NCI-H2107 (cell line): ENCODE data around the gene UBE2I.
"Not testable (repeated sequence)": the region's sequence is repeated elsewhere in the genome, so short reads cannot be mapped to it uniquely, and the experiment has no call there.

Experiments used
- DNase-seq: peaks from one replicate; lab custom pipeline; 2025; lab: John Stamatoyannopoulos, UW

UBE2I gene

GRCh38 chr16:1308977-1309885, at the start of gene UBE2I:
UBE2I (plus strand) TSS chr16:1309636; CDS start chr16:1314031, 4,395 bp downstream.
- DNase-seq: peak; percentile 78

GRCh38 chr16:1259760-1260068, 49.7 kb upstream of the UBE2I start:
- DNase-seq: no peak

DNA sequence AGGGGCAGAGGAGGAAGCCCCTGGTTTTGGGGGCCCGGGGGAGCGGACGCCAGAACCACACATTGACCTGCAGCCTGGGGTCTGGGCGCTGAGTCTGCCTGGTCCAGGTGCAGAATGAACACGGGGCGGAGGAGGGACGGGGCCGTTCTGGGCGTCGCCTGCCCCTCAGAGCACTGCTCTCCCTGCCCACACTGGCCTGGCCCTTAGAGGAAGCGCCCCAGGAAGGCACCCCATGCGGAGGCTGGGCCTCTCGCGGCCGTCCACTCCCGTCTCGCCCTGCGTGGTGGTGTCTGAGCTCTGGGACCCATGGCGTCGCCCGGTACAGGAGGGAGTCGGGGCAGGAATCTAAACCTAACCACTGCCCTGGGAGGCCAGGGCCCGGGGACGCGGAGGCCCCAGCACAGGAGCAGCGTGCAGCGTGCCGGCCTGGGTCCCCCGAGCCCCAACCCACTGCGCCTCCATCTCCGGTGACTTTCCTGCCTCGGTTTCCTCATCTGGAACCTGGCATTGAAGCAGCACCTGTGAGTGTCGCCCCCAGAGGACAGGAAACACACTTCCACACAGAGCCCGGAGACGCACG, 49.2 kb upstream of the UBE2I start:
- no peak for DNase-seq

GRCh38 chr16:1261131-1261892, 48.1 kb upstream of the UBE2I start:
- DNase-seq: peak; percentile 50

DNA sequence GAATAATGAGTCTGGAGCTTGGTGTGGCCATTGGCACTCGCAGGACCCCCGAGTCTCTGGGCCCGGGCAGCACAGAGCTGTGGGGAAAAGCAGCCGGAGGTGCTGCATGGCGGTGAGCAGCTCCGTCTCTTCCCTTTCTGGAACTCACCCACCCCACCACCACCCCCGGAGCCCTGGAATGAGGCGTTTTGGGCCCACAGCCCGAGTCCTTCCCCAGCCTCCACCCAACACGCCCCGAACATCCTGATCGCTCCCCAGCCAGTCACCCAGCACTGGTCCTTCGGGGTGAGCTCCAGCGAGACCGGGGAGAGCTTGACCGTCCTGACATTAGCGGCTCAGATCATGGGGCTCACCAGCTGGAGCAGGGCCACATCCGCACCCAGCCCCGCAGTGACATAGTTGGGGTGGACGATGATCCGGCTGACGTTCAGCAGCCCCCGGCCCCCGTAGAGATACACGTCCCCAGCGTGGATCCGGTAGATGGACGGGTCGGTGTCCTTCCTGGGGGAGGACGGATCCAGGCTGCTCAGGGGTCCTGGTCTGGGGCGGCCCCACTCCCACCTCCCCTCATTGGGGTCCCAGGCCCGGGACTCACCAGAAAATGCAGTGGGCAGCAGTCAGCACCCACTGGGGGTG, 47.1 kb upstream of the UBE2I start:
- DNase-seq: no peak

GRCh38 chr16:1262846-1263221, 46.6 kb upstream of the UBE2I start:
- no peak for DNase-seq

DNA sequence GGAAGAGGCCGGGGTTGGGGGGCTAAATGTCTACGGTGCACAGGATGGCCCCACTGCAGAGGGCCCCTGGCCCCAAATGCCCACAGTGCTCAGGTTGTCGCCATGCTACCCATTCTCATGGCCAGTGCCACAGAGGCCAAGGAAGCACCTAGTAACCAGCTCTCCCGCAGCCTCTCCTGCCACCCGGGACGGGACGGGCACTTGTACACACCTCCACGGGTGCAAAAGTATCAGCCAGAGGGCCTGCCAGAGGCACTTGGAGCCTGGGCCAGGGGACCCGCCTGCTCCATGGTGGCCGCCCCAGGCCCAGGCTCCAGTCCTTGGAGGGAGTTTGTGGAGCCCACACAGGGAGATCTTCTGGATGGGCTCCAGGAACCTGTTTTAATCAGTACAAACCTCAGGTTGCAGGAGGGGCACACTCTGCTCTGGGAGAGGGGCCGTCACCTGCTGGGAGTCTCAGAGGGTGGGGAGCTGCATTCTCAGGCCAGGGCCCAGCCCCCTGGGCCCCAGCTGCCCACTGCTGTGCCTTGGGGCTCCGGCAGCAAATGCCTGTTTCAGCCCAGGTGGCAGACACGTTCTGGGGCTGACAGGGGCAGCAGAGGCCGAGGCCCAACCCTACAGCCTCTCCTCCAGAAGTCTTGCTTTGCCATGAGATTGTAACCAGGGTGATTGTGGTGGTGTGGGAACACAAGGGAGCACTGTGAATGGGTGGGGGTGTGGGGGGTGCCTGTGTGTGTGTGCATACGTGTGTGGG, 45.7 kb upstream of the UBE2I start:
- DNase-seq: no peak

GRCh38 chr16:1264345-1265089, 44.9 kb upstream of the UBE2I start:
- DNase-seq: no peak

GRCh38 chr16:1265090-1265630, 44.3 kb upstream of the UBE2I start:
- DNase-seq: no peak

DNA sequence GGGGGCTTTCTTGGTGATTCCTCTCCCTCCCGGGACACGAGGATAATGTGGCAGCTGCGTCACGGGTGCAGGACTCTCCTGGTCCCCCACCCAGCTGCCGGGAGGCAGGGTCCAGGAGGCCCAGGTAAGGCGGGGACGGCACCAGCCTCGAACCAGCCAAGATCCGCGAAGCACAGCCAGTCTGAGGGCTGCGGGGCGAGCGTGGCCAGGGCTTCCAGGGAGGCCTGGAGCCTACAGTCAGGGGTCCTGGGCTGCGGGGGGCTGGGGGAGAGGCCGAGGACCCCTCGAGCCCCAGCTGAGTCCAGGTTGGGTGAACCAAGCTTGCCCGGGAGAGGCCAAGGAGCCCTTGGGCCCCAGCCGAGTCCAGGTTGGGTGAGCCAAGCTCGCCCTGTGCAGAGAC, 43.6 kb upstream of the UBE2I start:
- no peak for DNase-seq

GRCh38 chr16:1269418-1269817, 40.0 kb upstream of the UBE2I start:
- not testable (repeated sequence) for DNase-seq

DNA sequence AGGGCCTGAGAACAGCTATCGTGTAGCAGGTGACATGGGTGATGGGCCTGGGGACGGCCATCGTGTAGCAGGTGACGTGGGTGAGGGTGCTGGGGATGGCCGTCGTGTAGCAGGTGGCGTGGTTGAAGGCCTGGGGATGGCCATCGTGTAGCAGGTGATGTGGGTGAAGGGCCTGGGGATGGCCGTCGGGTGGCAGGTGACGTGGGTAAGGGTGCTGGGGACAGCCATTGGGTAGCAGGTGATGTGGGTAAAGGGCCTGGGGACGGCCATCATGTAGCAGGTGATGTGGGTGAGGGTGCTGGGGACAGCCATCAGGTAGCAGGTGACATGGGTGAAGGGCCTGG, 38.1 kb upstream of the UBE2I start:
- DNase-seq: no peak

- peak; percentile 84 for DNase-seq
Measured at GRCh38 chr16:1271724-1272413, 37.6 kb upstream of the UBE2I start.

- no peak for DNase-seq
Measured at GRCh38 chr16:1272453-1273198, 36.8 kb upstream of the UBE2I start.

- no peak for DNase-seq
Measured at GRCh38 chr16:1273816-1274215, 35.6 kb upstream of the UBE2I start.

DNA sequence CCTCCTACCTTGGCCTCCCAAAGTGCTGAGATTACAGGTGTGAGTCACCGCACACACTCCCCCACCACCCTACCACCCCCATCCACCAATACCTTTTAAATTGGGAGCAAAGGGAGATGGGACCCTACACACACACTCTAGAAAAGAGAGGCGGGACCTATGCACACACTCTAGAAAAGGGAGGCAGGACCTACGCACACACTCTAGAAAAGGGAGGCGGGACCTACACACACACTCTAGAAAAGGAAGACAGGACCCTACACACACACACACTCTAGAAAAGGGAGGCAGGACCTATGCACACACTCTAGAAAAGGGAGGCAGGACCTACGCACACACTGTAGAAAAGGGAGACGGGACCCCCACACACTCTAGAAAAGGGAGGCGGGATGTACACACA, 34.7 kb upstream of the UBE2I start:
- DNase-seq: no peak

- no peak for DNase-seq
Measured at GRCh38 chr16:1275791-1276579, 33.5 kb upstream of the UBE2I start.

- no peak for DNase-seq
Measured at GRCh38 chr16:1276580-1276878, 32.9 kb upstream of the UBE2I start.

- no peak for DNase-seq
Measured at GRCh38 chr16:1277151-1277598, 32.3 kb upstream of the UBE2I start.
